Neuron (in vitro differentiated cells): ENCODE measurements around the gene MYL7.
"Not testable (repeated sequence)": the region's sequence is repeated elsewhere in the genome, so short reads cannot be mapped to it uniquely, and the experiment has no call there.

ENCODE experiments used
- H2AFZ ChIP-seq: one replicate; pipeline ENCODE4 v1.6.1; 2013; ENCODE audit warnings: low read depth, mild to moderate bottlenecking, inconsistent platforms, low read length, moderate library complexity
- H3K27me3 ChIP-seq: one replicate; pipeline ENCODE4 v1.6.1; 2013; ENCODE audit warnings: low read length; ENCODE audit not compliant: insufficient read depth
- H3K36me3 ChIP-seq: one replicate; pipeline ENCODE4 v1.6.1; 2013; ENCODE audit warnings: low read length; ENCODE audit not compliant: insufficient read depth
- H3K4me1 ChIP-seq: one replicate; pipeline ENCODE4 v1.6.1; 2013; ENCODE audit warnings: low read length; ENCODE audit not compliant: insufficient read depth
- H3K4me3 ChIP-seq: 2 replicates; pipeline ENCODE4 v1.5.1; 2013; ENCODE audit warnings: mild to moderate bottlenecking, low read length, moderate library complexity
- H3K9me3 ChIP-seq: one replicate; pipeline ENCODE4 v1.6.1; 2013; ENCODE audit warnings: low read length

Gene MYL7

DNA sequence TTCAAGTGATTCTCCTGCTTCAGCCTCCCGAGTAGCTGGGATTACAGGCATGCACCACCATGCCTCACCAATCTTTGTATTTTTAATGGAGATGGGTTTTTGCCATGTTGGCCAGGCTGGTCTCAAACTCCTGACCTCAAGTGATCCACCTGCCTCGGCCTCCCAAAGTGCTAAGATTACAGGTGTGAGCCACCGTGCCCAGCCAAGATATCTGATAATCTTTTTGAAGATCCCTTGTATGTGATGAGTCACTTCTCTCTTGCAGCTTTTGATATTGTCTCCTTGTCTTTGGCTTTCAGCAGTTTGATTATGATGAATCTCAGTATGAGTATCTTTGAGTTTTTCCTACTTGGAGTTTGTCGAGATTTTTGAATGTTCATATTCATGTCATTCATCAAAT lies 14.6 kb downstream of the MYL7 start:
- not testable (repeated sequence) for H3K27me3 ChIP-seq, H2AFZ ChIP-seq, H3K4me3 ChIP-seq, H3K36me3 ChIP-seq, H3K9me3 ChIP-seq, H3K4me1 ChIP-seq

DNA sequence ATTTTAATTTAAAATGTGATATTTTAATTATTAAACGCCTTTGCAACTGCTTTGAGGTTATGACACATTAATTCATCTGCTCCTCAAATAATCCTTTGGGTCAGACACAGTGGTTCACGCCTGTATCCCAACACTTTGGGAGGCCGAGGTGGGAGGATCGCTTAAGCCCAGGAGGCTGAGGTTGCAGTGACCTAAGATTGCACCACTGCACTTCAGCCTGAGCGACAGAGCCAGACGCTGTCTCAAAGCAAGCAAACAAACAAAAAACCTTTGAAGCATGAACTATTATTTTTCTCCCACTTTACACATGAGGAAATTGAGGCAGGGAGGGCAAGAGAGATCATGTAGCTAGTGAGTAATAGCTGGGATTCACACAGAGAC lies 16.3 kb downstream of the MYL7 start:
- H2AFZ ChIP-seq = no peak overlapping the region

DNA sequence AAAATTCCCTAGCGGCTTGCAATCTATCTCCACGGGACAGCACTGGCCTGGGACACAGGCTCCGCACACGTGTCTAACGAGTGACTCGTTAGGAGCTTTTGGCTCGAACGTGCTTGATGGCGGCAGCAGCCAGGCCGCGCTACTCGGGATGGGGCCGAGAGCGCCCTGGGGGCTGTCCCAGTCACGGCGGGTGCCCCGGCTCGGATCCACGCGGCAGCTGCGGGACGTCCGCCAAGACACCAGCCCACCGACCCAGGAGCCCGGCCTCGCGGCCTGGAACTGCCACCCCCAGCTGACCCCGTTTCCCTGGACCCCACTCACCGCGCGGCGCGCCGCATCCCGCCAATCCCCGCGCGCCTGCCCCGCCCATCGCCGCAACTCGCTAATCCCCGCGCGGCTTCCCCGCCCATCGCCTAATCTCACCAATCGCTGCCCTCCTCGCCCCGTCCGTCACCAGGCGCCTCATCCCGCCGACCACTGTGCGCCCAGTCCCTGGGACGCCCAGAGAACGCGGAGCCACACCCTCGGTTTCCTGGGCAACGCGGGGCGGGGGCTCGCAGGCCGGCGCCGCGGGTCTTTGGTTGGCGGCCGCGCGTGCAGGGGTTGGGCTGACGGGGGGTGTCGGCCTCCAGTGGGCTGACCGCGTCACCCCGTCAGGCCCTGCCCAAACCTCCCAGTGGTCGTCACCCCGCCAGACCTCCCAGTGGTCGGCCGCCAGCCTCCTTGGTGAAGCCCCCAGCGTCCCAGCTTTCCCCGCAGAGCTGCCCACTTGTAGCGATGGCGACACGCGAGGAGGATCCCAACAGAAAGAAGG lies 17.7 kb downstream of the MYL7 start, which contains the start of gene POLD2:
Gene POLD2, minus strand, starts transcription at position 359 of the 814 bp plus-strand sequence. CDS start 1,495 bp downstream, outside the sequence.
- H3K4me1 ChIP-seq = peaks cover 9% of the 10 kb centered on the region
- H3K27me3 ChIP-seq = peaks cover 4% of the 10 kb centered on the region
- H2AFZ ChIP-seq = peak within 1 kb of the TSS; percentile 60
- H3K36me3 ChIP-seq = peaks cover 23% of the 10 kb centered on the region
- H3K4me3 ChIP-seq = peak within 1 kb of the TSS; percentile 97
- H3K9me3 ChIP-seq = no peaks in the 10 kb centered on the region

More for the DNA sequence above, 16.3 kb downstream of the MYL7 start:
- Histone ChIP-seq H3K27me3 (peaks cover 4% of the 10 kb centered on the region), H3K36me3 (peaks cover 14% of the 10 kb centered on the region), H3K4me3 (no peak overlapping the region), H3K9me3 (no peaks in the 10 kb centered on the region), H3K4me1 (peaks cover 9% of the 10 kb centered on the region)

DNA sequence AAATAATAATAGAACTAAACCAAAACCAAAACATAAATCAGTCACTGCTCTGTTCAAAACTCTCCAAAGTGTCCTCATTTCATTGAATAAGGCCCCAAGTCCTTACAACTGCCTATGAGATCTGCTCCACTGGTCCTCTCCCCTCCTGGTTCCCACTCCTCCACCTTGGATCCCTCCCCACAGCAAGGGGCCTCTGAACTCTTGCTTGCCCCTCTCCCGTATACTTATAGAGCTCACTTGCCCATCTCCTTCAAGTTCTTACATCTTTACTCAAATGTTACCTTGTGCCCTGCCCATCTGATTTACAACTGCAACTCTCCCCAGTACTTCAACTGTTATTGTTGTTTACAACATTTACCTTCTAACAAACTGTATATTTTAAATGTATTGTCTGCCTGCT lies 18.6 kb downstream of the MYL7 start:
- Histone ChIP-seq H3K27me3 (no peaks in the 10 kb centered on the region), H3K4me3 (peak overlapping the region; percentile 97), H3K9me3 (no peaks in the 10 kb centered on the region), H2AFZ (no peak overlapping the region), H3K4me1 (peaks cover 9% of the 10 kb centered on the region), H3K36me3 (peaks cover 32% of the 10 kb centered on the region)

DNA sequence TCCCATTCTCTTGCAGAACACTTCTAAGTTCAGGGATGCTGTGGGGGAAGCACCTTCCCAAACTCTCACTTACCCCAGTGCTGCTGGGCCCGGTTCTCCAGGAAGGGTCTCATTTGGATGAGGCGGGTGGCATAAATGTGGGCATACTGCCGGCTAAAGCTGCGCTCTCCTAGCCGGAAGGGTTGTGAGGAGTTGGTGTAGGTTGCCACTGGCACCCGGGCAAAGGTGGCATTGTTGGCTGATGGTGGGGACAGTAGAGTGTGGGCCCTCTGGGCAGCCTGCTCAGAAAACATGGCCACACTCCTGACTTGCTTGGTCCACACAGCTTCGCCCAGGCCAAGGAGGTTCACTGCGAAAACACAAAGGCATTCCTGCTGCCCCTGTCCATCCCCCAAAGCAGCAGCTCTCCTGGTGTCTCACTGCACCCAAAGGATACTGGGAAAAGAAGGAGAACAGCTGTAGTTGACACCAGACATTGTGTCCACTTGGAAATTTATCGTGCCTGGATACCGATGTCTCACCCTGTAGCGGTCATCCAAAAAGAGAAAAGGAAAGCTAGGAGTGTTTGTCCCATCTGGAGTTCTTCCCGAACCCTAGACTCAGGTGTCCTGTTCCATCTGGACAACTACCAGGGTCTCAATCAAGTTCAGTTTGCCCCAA lies 19.2 kb downstream of the MYL7 start:
- peaks cover 9% of the 10 kb centered on the region for H3K4me1 ChIP-seq
- H3K4me3 ChIP-seq = peak overlapping the region; percentile 97
- no peak overlapping the region for H2AFZ ChIP-seq
- peaks cover 37% of the 10 kb centered on the region for H3K36me3 ChIP-seq
- no peaks in the 10 kb centered on the region for H3K9me3 ChIP-seq
- no peaks in the 10 kb centered on the region for H3K27me3 ChIP-seq

DNA sequence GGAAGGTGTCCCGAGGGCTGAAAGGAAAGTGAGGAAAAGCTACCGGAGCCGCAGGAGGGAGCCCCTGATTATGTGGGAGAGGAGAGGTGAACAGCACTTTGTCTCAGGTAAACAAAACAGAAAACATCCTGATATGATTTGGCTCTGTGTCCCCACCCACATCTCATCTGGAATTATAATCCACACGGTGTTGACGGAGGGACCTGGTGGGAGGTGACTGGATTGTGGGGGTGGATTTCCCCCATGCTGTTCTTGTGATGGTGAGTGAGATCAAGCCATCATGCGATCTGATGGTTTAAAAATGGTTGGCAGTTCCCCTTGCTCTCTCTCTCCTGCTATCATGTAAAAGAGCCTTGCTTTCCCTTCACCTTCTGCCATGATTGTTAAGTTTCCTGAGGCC lies 20.7 kb downstream of the MYL7 start:
- H3K4me3 ChIP-seq = no peak overlapping the region
- peaks cover 9% of the 10 kb centered on the region for H3K4me1 ChIP-seq
- peaks cover 45% of the 10 kb centered on the region for H3K36me3 ChIP-seq
- no peaks in the 10 kb centered on the region for H3K9me3 ChIP-seq
- no peak overlapping the region for H2AFZ ChIP-seq
- no peaks in the 10 kb centered on the region for H3K27me3 ChIP-seq

DNA sequence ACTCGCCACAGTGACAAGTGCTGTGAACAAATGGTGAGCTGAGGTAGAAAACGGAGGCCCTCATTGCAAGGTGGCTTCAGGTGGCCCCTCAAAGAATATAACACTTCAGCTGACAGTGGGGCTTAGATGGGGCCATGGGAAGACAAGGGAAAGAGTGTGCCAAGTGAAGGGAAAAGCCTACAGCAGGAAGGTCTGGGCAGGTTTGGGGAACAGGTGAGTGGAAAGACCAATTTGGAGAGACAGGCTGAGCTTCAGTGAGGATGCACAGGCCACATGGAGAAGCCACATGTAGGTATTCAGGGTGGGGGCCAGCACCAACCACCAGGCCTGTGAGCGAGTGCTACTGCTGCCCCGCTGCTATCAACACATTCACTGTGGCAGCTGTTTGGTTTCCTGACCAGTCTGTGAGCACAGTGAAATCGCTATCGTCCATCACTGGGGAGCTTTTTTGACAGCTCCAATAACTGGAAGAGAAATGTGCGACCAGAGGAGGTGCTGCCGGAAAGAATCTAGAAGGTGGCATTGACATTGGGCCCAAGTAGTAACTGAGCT lies 21.2 kb downstream of the MYL7 start:
- H2AFZ ChIP-seq = no peak overlapping the region
- peaks cover 50% of the 10 kb centered on the region for H3K36me3 ChIP-seq
- H3K9me3 ChIP-seq = no peaks in the 10 kb centered on the region
- H3K4me1 ChIP-seq = peaks cover 9% of the 10 kb centered on the region
- no peaks in the 10 kb centered on the region for H3K27me3 ChIP-seq
- no peak overlapping the region for H3K4me3 ChIP-seq

DNA sequence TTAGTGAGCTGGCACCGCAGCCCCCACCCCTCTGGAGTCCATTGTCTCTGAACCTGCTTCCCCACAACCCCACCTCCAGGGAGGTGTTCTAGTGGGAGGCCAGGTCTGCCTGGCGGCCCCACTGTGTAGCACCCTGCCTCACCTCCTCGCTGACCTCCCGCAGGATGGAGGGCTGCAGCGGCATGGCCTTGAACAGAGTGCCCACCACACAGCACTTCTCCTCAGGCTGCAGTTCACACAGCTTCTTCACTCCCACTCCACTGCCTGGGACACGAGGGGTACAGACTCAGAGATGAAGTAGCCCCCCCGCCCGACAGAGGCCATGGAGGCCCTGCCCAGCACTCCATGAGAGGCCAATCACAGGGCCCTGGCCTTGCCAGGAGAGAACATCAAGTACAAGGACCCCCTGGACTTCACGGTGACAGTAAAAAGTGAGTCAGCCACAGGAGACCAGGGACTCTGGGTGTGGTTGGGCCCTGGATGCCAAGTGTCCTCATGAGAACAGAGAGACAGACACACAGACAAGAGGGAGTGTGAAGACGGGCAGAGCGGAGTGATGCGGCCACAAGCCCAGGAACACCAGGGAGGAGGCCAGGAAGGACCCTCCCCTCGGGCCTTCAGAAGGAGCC lies 23.2 kb downstream of the MYL7 start:
- H3K9me3 ChIP-seq = peaks cover 2% of the 10 kb centered on the region
- peaks cover 9% of the 10 kb centered on the region for H3K4me1 ChIP-seq
- no peak overlapping the region for H3K4me3 ChIP-seq
- peaks cover 61% of the 10 kb centered on the region for H3K36me3 ChIP-seq
- no peak overlapping the region for H2AFZ ChIP-seq
- H3K27me3 ChIP-seq = no peaks in the 10 kb centered on the region

DNA sequence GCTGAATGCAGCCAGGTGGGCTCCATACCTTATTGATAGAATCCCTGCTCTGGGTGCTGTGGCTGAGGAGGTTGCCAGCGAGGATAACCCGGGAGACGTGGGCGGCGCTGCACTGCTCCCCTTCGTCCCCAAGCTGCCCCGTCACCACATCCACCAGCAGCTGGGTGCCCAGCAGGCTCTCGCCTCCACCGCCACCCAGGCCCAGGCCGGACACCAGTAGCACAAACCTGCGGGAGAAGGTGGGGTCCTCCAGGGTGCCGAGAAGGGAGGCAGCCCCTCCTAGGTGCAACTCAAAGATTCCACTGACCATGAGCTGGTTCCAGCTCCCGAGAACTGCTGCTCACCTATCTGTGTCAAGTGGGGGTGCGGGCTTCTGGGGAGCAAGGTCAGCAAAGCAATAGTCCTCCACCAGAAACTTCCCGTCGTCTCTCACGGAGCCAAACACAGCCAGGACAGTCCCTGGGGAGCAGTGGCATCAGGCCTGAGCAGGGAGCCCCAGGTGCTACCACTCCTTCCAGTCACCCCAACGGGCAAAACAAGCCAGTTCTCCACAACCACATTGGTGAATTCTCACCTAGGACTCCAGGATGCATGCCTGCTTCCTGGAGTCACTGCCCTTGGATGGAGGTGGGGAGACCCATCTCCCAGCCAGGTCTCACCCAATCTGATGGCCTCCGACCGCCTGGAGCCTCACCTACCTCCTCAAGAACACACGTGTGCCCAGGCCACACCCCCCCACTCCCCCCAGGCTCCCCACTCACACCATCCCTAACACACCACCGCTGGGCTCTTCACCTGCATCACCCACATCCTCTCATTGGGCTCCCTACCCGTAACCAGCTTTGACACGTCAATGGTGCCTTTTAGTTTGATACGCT lies 24.1 kb downstream of the MYL7 start:
- H3K27me3 ChIP-seq = no peaks in the 10 kb centered on the region
- H2AFZ ChIP-seq = no peak overlapping the region
- peaks cover 2% of the 10 kb centered on the region for H3K9me3 ChIP-seq
- H3K36me3 ChIP-seq = peaks cover 61% of the 10 kb centered on the region
- H3K4me3 ChIP-seq = no peak overlapping the region
- peaks cover 2% of the 10 kb centered on the region for H3K4me1 ChIP-seq

DNA sequence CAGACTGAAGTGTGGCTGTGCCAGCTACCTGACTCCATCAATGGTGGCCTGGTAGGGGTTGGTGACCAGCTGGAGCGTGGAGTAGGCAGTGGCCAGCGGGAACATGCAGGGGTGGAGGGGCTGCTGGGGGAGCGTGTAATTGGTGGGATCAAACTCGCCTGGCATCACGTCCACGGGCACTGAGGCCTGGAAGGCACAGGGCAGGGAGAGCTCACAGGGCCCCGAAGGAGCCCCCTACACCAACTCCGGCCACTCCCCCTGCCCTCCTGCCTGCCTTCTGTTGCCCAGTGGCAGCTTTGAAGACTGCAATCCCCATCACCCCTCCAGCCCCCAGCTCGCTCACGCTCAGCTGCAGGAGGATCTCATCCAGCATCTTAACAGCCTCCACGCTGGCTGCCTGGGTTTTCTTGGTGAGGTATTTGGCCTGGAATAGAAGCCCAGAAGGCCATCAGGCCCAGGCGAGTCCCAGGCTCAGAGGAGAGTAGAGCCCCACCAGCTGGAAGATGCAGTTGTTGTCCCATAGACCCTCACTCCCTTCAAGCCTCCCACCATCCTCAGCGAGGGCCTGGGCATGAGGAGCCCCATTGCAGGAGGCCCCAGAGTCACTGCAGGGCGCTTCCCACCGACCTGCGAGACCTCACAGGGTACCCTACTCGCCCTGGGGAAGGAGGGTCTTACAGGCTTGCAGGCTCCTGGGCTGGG lies 24.9 kb downstream of the MYL7 start:
- Histone ChIP-seq H3K27me3 (no peaks in the 10 kb centered on the region), H3K36me3 (peaks cover 60% of the 10 kb centered on the region), H3K4me1 (no peaks in the 10 kb centered on the region), H3K9me3 (peaks cover 2% of the 10 kb centered on the region), H3K4me3 (no peak overlapping the region), H2AFZ (no peak overlapping the region)

DNA sequence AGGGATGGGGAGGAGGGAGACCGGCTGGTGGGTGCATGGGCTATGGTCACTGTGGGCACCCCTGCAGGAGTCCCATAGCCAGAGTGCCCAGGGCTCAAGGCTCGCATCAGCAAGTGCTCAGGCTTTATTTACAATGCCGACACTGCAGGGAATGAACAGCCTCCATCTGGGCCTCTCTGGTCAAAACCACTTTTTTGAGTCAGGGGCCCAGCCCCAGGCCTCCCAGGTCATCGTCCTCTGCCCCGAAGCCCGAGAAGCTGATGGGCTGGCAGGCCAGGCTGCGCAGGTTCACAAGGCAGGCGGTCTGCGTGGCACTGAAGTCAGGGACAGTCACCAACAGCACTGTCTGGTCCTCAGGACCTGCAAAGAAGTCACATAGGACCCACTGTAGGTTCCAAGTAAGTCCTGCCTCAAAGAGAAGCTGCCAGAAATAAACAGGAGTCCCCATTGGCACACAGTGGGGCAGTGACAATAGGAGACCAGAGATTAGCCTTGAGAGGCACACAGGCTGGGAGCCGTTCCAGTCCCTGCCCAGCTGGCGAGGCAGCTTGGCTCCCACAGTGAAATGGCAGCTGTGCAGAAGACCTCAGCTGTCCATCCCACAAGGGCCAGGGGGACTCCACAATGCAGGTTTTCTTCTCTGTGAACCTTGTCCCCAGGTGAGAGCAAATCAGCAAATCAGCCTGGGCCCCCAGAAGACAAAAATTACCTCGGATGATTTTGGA lies 26.4 kb downstream of the MYL7 start:
- no peaks in the 10 kb centered on the region for H3K4me1 ChIP-seq
- H2AFZ ChIP-seq = no peak overlapping the region
- H3K4me3 ChIP-seq = no peak overlapping the region
- H3K9me3 ChIP-seq = peaks cover 2% of the 10 kb centered on the region
- no peaks in the 10 kb centered on the region for H3K27me3 ChIP-seq
- H3K36me3 ChIP-seq = peaks cover 47% of the 10 kb centered on the region
